Esophagus squamous epithelium (tissue), 5 donors: ENCODE data around the gene ROR2. TPM values are rescaled to one million over a fixed set of nuclear protein-coding genes. Genes with fewer than 3 reads are reported as not detected.

ENCODE experiments used
- DNase-seq: peaks from one replicate; lab custom pipeline; 2025; lab: John Stamatoyannopoulos, UW
- H3K27ac ChIP-seq, 4 donors: fragments of 200-600 bp; sonication (generic); one replicate each; pipeline ENCODE4 v1.5.1; 2016 to 2019; ENCODE audit warnings: mild to moderate bottlenecking in 1 of 4
- H3K27me3 ChIP-seq, 4 donors: fragments of 200-600 bp; sonication (generic); 1 replicate in 3 of 4; 2 replicates in 1 of 4; pipeline versions ENCODE4 v1.5.1 to v1.6.0; 2017 to 2021; ENCODE audit warnings: antibody characterized with exemption in 1 of 4
- H3K36me3 ChIP-seq, 3 donors: fragments of 200-600 bp; sonication (generic); one replicate each; pipeline ENCODE4 v1.5.1; 2016 to 2019
- H3K4me1 ChIP-seq, 3 donors: fragments of 200-600 bp; sonication (generic); one replicate each; pipeline ENCODE4 v1.5.1; 2017 to 2019
- H3K4me3 ChIP-seq, 4 donors: fragments of 200-600 bp; sonication (generic); 1 replicate in 3 of 4; 2 replicates in 1 of 4; pipeline ENCODE4 v1.5.1; 2016 to 2019; ENCODE audit warnings: mild to moderate bottlenecking in 2 of 4, moderate library complexity in 1 of 4
- H3K9me3 ChIP-seq, 3 donors: fragments of 200-600 bp; sonication (generic); one replicate each; pipeline ENCODE4 v1.5.1; 2016 to 2019
- CTCF ChIP-seq, 6 experiments: fragments of 450-650 bp in 4 of 6; fragments of 200-600 bp in 2 of 6; sonication (generic) in 2 of 6; IDR thresholded peaks; one replicate each; pipeline ENCODE4 v1.5.1; 2016 to 2019; ENCODE audit warnings: antibody characterized with exemption in 6 of 6, mild to moderate bottlenecking in 4 of 6, moderate library complexity in 4 of 6
- POLR2A ChIP-seq, 4 donors: fragments of 450-650 bp; IDR thresholded peaks; one replicate each; pipeline ENCODE4 v1.6.1; 2017; ENCODE audit warnings: antibody characterized with exemption in 4 of 4, mild to moderate bottlenecking in 4 of 4, moderate library complexity in 3 of 4
- WGBS, 2 donors: methylation state at CpG; one replicate each; pipeline ENCODE4 v1.1.5; 2018; 5-methylcytosine and 5-hydroxymethylcytosine counted together
- intact Hi-C: fragments of 100-400 bp; cut with DNase I; formaldehyde crosslinking; loops from one replicate; pipeline ENCODE4 v1.15.0; 2022
- total RNA-seq, 4 donors: library from RNA; depleted of rRNA; stranded (reverse); fragments of >200 nt; gene quantifications; one replicate each; pipeline ENCODE4 v1.1.0, GENCODE V29; 2016
- donor health status: DM: yes; HTN: yes; CAD: no.

The ROR2 gene
- total RNA-seq, 4 donors from 2014 or later: 0.68 to 12.6 (median 3.7) TPM

GRCh38 chr9:91889161-91889911 lies 60.7 kb downstream of the ROR2 start:
- intact Hi-C loops: no loop called here
- 77 to 79% methylated on average over 12 to 14 of the region's 16 CpGs for WGBS, 2 donors
- Histone ChIP-seq H3K4me3 (no peak overlapping the region), H3K27me3 (peaks cover 0 to 42% (median 0%) of the 10 kb centered on the region in 4 donors), H3K4me1 (peaks cover 0 to 44% (median 0%) of the 10 kb centered on the region in 3 donors), H3K36me3 (no peaks in the 10 kb centered on the region), H3K9me3 (no peaks in the 10 kb centered on the region), H3K27ac (peak overlapping the region; percentile 14 to 60 (median 28))
- TF ChIP-seq POLR2A (IDR thresholded peaks at IDR 0.05) (no peak), CTCF (IDR thresholded peaks at IDR 0.05) (no peak)
- no peak for DNase-seq

GRCh38 chr9:91886414-91887076 lies 63.5 kb downstream of the ROR2 start:
- Histone ChIP-seq H3K9me3 (no peaks in the 10 kb centered on the region), H3K36me3 (no peaks in the 10 kb centered on the region), H3K27me3 (peaks cover 0 to 29% (median 0%) of the 10 kb centered on the region in 4 donors), H3K4me3 (no peak overlapping the region), H3K4me1 (peaks cover 0 to 23% (median 0%) of the 10 kb centered on the region in 3 donors), H3K27ac (peak overlapping the region in 2 of 4 donors; percentile 29 to 44)
- intact Hi-C loops: no loop called here
- TF ChIP-seq CTCF (IDR thresholded peaks at IDR 0.05) (no peak), POLR2A (IDR thresholded peaks at IDR 0.05) (no peak)
- WGBS, 2 donors: 64 to 76% methylated on average over 13 to 19 of the region's 32 CpGs
- no peak for DNase-seq

GRCh38 chr9:91885746-91886413 lies 64.1 kb downstream of the ROR2 start:
- DNase-seq: no peak
- H3K27ac ChIP-seq: peak overlapping the region in 3 of 4 donors; percentile 43 to 70 (median 52)
- no peaks in the 10 kb centered on the region for H3K9me3 ChIP-seq
- H3K4me1 ChIP-seq: peaks cover 0 to 17% (median 0%) of the 10 kb centered on the region in 3 donors
- H3K27me3 ChIP-seq: peaks cover 0 to 29% (median 0%) of the 10 kb centered on the region in 4 donors
- intact Hi-C loops: no loop called here
- TF ChIP-seq POLR2A (IDR thresholded peaks at IDR 0.05): no peak
- TF ChIP-seq CTCF (IDR thresholded peaks at IDR 0.05): no peak
- H3K4me3 ChIP-seq: no peak overlapping the region
- H3K36me3 ChIP-seq: no peaks in the 10 kb centered on the region
- WGBS, 2 donors: 68 to 87% methylated on average over 12 to 20 of the region's 22 CpGs

- TF ChIP-seq POLR2A (IDR thresholded peaks at IDR 0.05): no peak
- TF ChIP-seq CTCF (IDR thresholded peaks at IDR 0.05): no peak
- Histone ChIP-seq H3K36me3 (no peaks in the 10 kb centered on the region), H3K9me3 (no peaks in the 10 kb centered on the region), H3K4me3 (no peak overlapping the region), H3K27ac (peak overlapping the region in 3 of 4 donors; percentile 43 to 70 (median 52)), H3K27me3 (peaks cover 0 to 29% (median 0%) of the 10 kb centered on the region in 4 donors), H3K4me1 (peaks cover 0 to 17% (median 0%) of the 10 kb centered on the region in 3 donors)
- WGBS, 2 donors: 77 to 81% methylated on average over 9 to 11 of the region's 12 CpGs
- intact Hi-C loops: no loop called here
- no peak for DNase-seq
Measured at GRCh38 chr9:91884696-91885687, 65.0 kb downstream of the ROR2 start.
